ENCODE data around the gene PYGM.

Gene PYGM

GRCh38 chr11:64796047-64796756 is 36.4 kb upstream of the PYGM start:
- H3K9me3 ChIP-seq (ENCODE audit: insufficient read depth, low read length): no peaks in the 10 kb centered on the region
- H3K9ac ChIP-seq (ENCODE audit: insufficient read length, low read depth): no peak overlapping the region
- TF ChIP-seq YY1 (IDR thresholded peaks at IDR 0.05; ENCODE audit: insufficient read depth, insufficient read length) (no peak), ZNF274 (IDR thresholded peaks at IDR 0.05; ENCODE audit: low read depth, low read length) (no peak), SUZ12 (IDR thresholded peaks at IDR 0.05; ENCODE audit: extremely low read depth, insufficient read depth, insufficient read length) (no peak)
- H3K4me1 ChIP-seq (ENCODE audit: insufficient read depth, insufficient read length): peaks cover 7% of the 10 kb centered on the region
- H3K27me3 ChIP-seq (ENCODE audit: insufficient read depth, insufficient read length): no peaks in the 10 kb centered on the region
- no peak overlapping the region for H3K4me3 ChIP-seq (ENCODE audit: insufficient read length, low read depth)
- no peak for DNase-seq (ENCODE audit: low read depth, low spot score)
- peaks cover 34% of the 10 kb centered on the region for H3K36me3 ChIP-seq (ENCODE audit: insufficient read depth, insufficient read length, low read length)

- DNase-seq (ENCODE audit: low read depth, low spot score): no peak
- H3K9me3 ChIP-seq (ENCODE audit: insufficient read depth, low read length): no peaks in the 10 kb centered on the region
- no peak overlapping the region for H3K9ac ChIP-seq (ENCODE audit: insufficient read length, low read depth)
- H3K36me3 ChIP-seq (ENCODE audit: insufficient read depth, insufficient read length, low read length): peaks cover 38% of the 10 kb centered on the region
- no peaks in the 10 kb centered on the region for H3K27me3 ChIP-seq (ENCODE audit: insufficient read depth, insufficient read length)
- H3K4me3 ChIP-seq (ENCODE audit: insufficient read length, low read depth): no peak overlapping the region
- H3K4me1 ChIP-seq (ENCODE audit: insufficient read depth, insufficient read length): peaks cover 7% of the 10 kb centered on the region
- TF ChIP-seq YY1 (IDR thresholded peaks at IDR 0.05; ENCODE audit: insufficient read depth, insufficient read length) (no peak), ZNF274 (IDR thresholded peaks at IDR 0.05; ENCODE audit: low read depth, low read length) (no peak), SUZ12 (IDR thresholded peaks at IDR 0.05; ENCODE audit: extremely low read depth, insufficient read depth, insufficient read length) (no peak)
Measured at GRCh38 chr11:64794526-64794925, 34.8 kb upstream of the PYGM start.

GRCh38 chr11:64793271-64794160 is 33.7 kb upstream of the PYGM start:
- no peaks in the 10 kb centered on the region for H3K9me3 ChIP-seq (ENCODE audit: insufficient read depth, low read length)
- no peaks in the 10 kb centered on the region for H3K27me3 ChIP-seq (ENCODE audit: insufficient read depth, insufficient read length)
- no peak overlapping the region for H3K9ac ChIP-seq (ENCODE audit: insufficient read length, low read depth)
- H3K36me3 ChIP-seq (ENCODE audit: insufficient read depth, insufficient read length, low read length): peaks cover 37% of the 10 kb centered on the region
- peaks cover 5% of the 10 kb centered on the region for H3K4me1 ChIP-seq (ENCODE audit: insufficient read depth, insufficient read length)
- no peak for DNase-seq (ENCODE audit: low read depth, low spot score)
- TF ChIP-seq ZNF274 (IDR thresholded peaks at IDR 0.05; ENCODE audit: low read depth, low read length) (no peak), SUZ12 (IDR thresholded peaks at IDR 0.05; ENCODE audit: extremely low read depth, insufficient read depth, insufficient read length) (no peak), YY1 (IDR thresholded peaks at IDR 0.05; ENCODE audit: insufficient read depth, insufficient read length) (no peak)
- no peak overlapping the region for H3K4me3 ChIP-seq (ENCODE audit: insufficient read length, low read depth)

GRCh38 chr11:64792482-64792881 is 32.7 kb upstream of the PYGM start:
- Histone ChIP-seq H3K4me1 (ENCODE audit: insufficient read depth, insufficient read length) (peaks cover 10% of the 10 kb centered on the region), H3K9ac (ENCODE audit: insufficient read length, low read depth) (no peak overlapping the region), H3K4me3 (ENCODE audit: insufficient read length, low read depth) (no peak overlapping the region), H3K36me3 (ENCODE audit: insufficient read depth, insufficient read length, low read length) (peaks cover 42% of the 10 kb centered on the region), H3K27me3 (ENCODE audit: insufficient read depth, insufficient read length) (no peaks in the 10 kb centered on the region), H3K9me3 (ENCODE audit: insufficient read depth, low read length) (no peaks in the 10 kb centered on the region)
- TF ChIP-seq YY1 (IDR thresholded peaks at IDR 0.05; ENCODE audit: insufficient read depth, insufficient read length) (no peak), SUZ12 (IDR thresholded peaks at IDR 0.05; ENCODE audit: extremely low read depth, insufficient read depth, insufficient read length) (no peak), ZNF274 (IDR thresholded peaks at IDR 0.05; ENCODE audit: low read depth, low read length) (no peak)
- no peak for DNase-seq (ENCODE audit: low read depth, low spot score)

GRCh38 chr11:64791781-64792291 is 32.1 kb upstream of the PYGM start:
- no peak for DNase-seq (ENCODE audit: low read depth, low spot score)
- Histone ChIP-seq H3K9ac (ENCODE audit: insufficient read length, low read depth) (no peak overlapping the region), H3K4me1 (ENCODE audit: insufficient read depth, insufficient read length) (peaks cover 7% of the 10 kb centered on the region), H3K9me3 (ENCODE audit: insufficient read depth, low read length) (no peaks in the 10 kb centered on the region), H3K27me3 (ENCODE audit: insufficient read depth, insufficient read length) (no peaks in the 10 kb centered on the region), H3K36me3 (ENCODE audit: insufficient read depth, insufficient read length, low read length) (peaks cover 38% of the 10 kb centered on the region), H3K4me3 (ENCODE audit: insufficient read length, low read depth) (no peak overlapping the region)
- no peak for TF ChIP-seq ZNF274 (IDR thresholded peaks at IDR 0.05; ENCODE audit: low read depth, low read length)
- TF ChIP-seq YY1 (IDR thresholded peaks at IDR 0.05; ENCODE audit: insufficient read depth, insufficient read length): no peak
- TF ChIP-seq SUZ12 (IDR thresholded peaks at IDR 0.05; ENCODE audit: extremely low read depth, insufficient read depth, insufficient read length): no peak

- H3K36me3 ChIP-seq (ENCODE audit: insufficient read depth, insufficient read length, low read length): peaks cover 34% of the 10 kb centered on the region
- DNase-seq (ENCODE audit: low read depth, low spot score): no peak
- H3K27me3 ChIP-seq (ENCODE audit: insufficient read depth, insufficient read length): no peaks in the 10 kb centered on the region
- H3K9me3 ChIP-seq (ENCODE audit: insufficient read depth, low read length): no peaks in the 10 kb centered on the region
- H3K4me3 ChIP-seq (ENCODE audit: insufficient read length, low read depth): no peak overlapping the region
- no peak for TF ChIP-seq YY1 (IDR thresholded peaks at IDR 0.05; ENCODE audit: insufficient read depth, insufficient read length)
- TF ChIP-seq ZNF274 (IDR thresholded peaks at IDR 0.05; ENCODE audit: low read depth, low read length): no peak
- no peak for TF ChIP-seq SUZ12 (IDR thresholded peaks at IDR 0.05; ENCODE audit: extremely low read depth, insufficient read depth, insufficient read length)
- H3K4me1 ChIP-seq (ENCODE audit: insufficient read depth, insufficient read length): peaks cover 5% of the 10 kb centered on the region
- H3K9ac ChIP-seq (ENCODE audit: insufficient read length, low read depth): peak overlapping the region; percentile 44
Measured at GRCh38 chr11:64790205-64791095, 30.7 kb upstream of the PYGM start.
